ENCODE results near the gene CZIB. TPM values are rescaled to one million over a fixed set of nuclear protein-coding genes. Genes with fewer than 3 reads are reported as not detected.

Gene CZIB
- total and polyA plus RNA-seq, 2 of the 13 experiments (the other 11 are each of a cell fraction or from before 2014, with no cell fraction given) = 49.2 to 67.0 TPM

- TF ChIP-seq, protein P1, sequence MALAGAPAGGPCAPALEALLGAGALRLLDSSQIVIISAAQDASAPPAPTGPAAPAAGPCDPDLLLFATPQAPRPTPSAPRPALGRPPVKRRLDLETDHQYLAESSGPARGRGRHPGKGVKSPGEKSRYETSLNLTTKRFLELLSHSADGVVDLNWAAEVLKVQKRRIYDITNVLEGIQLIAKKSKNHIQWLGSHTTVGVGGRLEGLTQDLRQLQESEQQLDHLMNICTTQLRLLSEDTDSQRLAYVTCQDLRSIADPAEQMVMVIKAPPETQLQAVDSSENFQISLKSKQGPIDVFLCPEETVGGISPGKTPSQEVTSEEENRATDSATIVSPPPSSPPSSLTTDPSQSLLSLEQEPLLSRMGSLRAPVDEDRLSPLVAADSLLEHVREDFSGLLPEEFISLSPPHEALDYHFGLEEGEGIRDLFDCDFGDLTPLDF (CRISPR knock-in tag; IDR thresholded peaks at IDR 0.05) = peak; percentile 77
- no peak for TF ChIP-seq ZNF775 (CRISPR knock-in tag; IDR thresholded peaks at IDR 0.05; ENCODE audit: borderline replicate concordance)
- no peak for TF ChIP-seq LCORL (IDR thresholded peaks at IDR 0.05)
- peak; percentile 56; the same call in 1 of the 2 replicates for TF ChIP-seq LCORL (CRISPR knock-in tag; IDR thresholded peaks at IDR 0.05)
- no peak for TF ChIP-seq CHD2 (IDR thresholded peaks at IDR 0.05; ENCODE audit: low read depth, low read length)
- TF ChIP-seq NR1H2 (CRISPR knock-in tag; IDR thresholded peaks at IDR 0.05; ENCODE audit: borderline replicate concordance, low read depth) = no peak; the same call in 1 of the 2 replicates
- TF ChIP-seq ZNF510 (CRISPR knock-in tag; IDR thresholded peaks at IDR 0.05; ENCODE audit: low read depth) = no peak
- no peak for TF ChIP-seq FOXK2 (IDR thresholded peaks at IDR 0.05)
- no peak for TF ChIP-seq ZNF446 (CRISPR knock-in tag; IDR thresholded peaks at IDR 0.05)
- TF ChIP-seq, protein P2, sequence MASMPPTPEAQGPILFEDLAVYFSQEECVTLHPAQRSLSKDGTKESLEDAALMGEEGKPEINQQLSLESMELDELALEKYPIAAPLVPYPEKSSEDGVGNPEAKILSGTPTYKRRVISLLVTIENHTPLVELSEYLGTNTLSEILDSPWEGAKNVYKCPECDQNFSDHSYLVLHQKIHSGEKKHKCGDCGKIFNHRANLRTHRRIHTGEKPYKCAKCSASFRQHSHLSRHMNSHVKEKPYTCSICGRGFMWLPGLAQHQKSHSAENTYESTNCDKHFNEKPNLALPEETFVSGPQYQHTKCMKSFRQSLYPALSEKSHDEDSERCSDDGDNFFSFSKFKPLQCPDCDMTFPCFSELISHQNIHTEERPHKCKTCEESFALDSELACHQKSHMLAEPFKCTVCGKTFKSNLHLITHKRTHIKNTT (CRISPR knock-in tag; IDR thresholded peaks at IDR 0.05) = no peak
- 0 out of 2 replicates have a peak, but pooled peaks have one; percentile 58 for TF ChIP-seq RCOR2 (CRISPR knock-in tag; IDR thresholded peaks at IDR 0.05)
- TF ChIP-seq ZSCAN21 (CRISPR knock-in tag; IDR thresholded peaks at IDR 0.05; ENCODE audit: borderline replicate concordance) = no peak; the same call in 1 of the 2 replicates
- no peak for TF ChIP-seq ZFP36L2 (CRISPR knock-in tag; IDR thresholded peaks at IDR 0.05)
- TF ChIP-seq SALL2 (CRISPR knock-in tag; IDR thresholded peaks at IDR 0.05) = peak; percentile 59; the same call in 1 of the 2 replicates
- TF ChIP-seq MED1 (CRISPR knock-in tag; IDR thresholded peaks at IDR 0.05) = peak; percentile 20
- TF ChIP-seq ZXDC (CRISPR knock-in tag; IDR thresholded peaks at IDR 0.05) = 0 out of 2 replicates have a peak, but pooled peaks have one; percentile 20
- TF ChIP-seq ZNF24 (IDR thresholded peaks at IDR 0.05) = no peak
- TF ChIP-seq, protein P3, sequence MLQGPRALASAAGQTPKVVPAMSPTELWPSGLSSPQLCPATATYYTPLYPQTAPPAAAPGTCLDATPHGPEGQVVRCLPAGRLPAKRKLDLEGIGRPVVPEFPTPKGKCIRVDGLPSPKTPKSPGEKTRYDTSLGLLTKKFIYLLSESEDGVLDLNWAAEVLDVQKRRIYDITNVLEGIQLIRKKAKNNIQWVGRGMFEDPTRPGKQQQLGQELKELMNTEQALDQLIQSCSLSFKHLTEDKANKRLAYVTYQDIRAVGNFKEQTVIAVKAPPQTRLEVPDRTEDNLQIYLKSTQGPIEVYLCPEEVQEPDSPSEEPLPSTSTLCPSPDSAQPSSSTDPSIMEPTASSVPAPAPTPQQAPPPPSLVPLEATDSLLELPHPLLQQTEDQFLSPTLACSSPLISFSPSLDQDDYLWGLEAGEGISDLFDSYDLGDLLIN (CRISPR knock-in tag; IDR thresholded peaks at IDR 0.05; ENCODE audit: borderline replicate concordance) = 0 out of 2 replicates have a peak, but pooled peaks have one; percentile 36
- TF ChIP-seq ZNF567 (CRISPR knock-in tag; IDR thresholded peaks at IDR 0.05; ENCODE audit: borderline replicate concordance) = 0 out of 2 replicates have a peak, but pooled peaks have one; percentile 59
- no peak for TF ChIP-seq RFXANK (CRISPR knock-in tag; IDR thresholded peaks at IDR 0.05)
- TF ChIP-seq ZNF598 (CRISPR knock-in tag; IDR thresholded peaks at IDR 0.05; ENCODE audit: borderline replicate concordance) = no peak; the same call in 1 of the 2 replicates
- peak; percentile 3; the same call in 1 of the 2 replicates for TF ChIP-seq SIX1 (CRISPR knock-in tag; IDR thresholded peaks at IDR 0.05; ENCODE audit: borderline replicate concordance)
- TF ChIP-seq, protein P4, sequence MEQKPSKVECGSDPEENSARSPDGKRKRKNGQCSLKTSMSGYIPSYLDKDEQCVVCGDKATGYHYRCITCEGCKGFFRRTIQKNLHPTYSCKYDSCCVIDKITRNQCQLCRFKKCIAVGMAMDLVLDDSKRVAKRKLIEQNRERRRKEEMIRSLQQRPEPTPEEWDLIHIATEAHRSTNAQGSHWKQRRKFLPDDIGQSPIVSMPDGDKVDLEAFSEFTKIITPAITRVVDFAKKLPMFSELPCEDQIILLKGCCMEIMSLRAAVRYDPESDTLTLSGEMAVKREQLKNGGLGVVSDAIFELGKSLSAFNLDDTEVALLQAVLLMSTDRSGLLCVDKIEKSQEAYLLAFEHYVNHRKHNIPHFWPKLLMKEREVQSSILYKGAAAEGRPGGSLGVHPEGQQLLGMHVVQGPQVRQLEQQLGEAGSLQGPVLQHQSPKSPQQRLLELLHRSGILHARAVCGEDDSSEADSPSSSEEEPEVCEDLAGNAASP (CRISPR knock-in tag; IDR thresholded peaks at IDR 0.05; ENCODE audit: borderline replicate concordance) = no peak
Measured at GRCh38 chr1:53196485-53197290, 23.7 kb downstream of the CZIB start, which contains the start of gene CPT2 (continued).

Measured in HepG2 (cell line).